SK-N-SH (cell line): ENCODE data around the gene GABRA5. TPM values are rescaled to one million over a fixed set of nuclear protein-coding genes. Genes with fewer than 3 reads are reported as not detected.

Experiments
- CTCF ChIA-PET: fragments of 300-600, 350-600 bp; formaldehyde crosslinking; extraction: SDS; loops from one replicate; lab custom pipeline; 2021; lab: Yijun Ruan, JAX
- POLR2A ChIA-PET: fragments of 350-600 bp; sonication (Branson Sonifier 250); formaldehyde crosslinking; extraction: SDS; loops from one replicate; lab custom pipeline; 2020; ENCODE audit warnings: antibody characterized with exemption, inconsistent platforms; lab: Yijun Ruan, JAX
- DNase-seq: peaks from one replicate; pipeline ENCODE4 v3.0.0; 2012
- H2AFZ ChIP-seq: fragments of 200-600 bp; sonication (generic); 2 replicates; pipeline ENCODE4 v1.8.1; 2016; ENCODE audit warnings: antibody characterized with exemption, mild to moderate bottlenecking, low read depth
- H3F3A ChIP-seq: fragments of 200-600 bp; sonication (generic); replicated peaks from 2 replicates; pipeline ENCODE3; 2016; ENCODE audit warnings: antibody characterized with exemption, mild to moderate bottlenecking; ENCODE audit not compliant: insufficient read depth
- H3K27ac ChIP-seq, 2 experiments: fragments of 200-500 bp in 1 of 2; fragments of 200-600 bp in 1 of 2; sonication (Bioruptor generic) in 1 of 2; sonication (generic), shearing (Covaris generic) in 1 of 2; 2 replicates each; pipeline versions ENCODE4 v1.5.1 to v1.6.1; 2014 to 2016; ENCODE audit warnings: low read depth in 2 of 2, inconsistent platforms in 1 of 2, low read length in 1 of 2, mild to moderate bottlenecking in 1 of 2, mixed read lengths in 1 of 2
- H3K27me3 ChIP-seq: fragments of 200-600 bp; sonication (generic), shearing (Covaris generic); 2 replicates; pipeline ENCODE4 v1.6.1; 2016; ENCODE audit warnings: mixed run types; ENCODE audit not compliant: insufficient read depth
- H3K36me3 ChIP-seq, 2 experiments: fragments of 200-500 bp in 1 of 2; fragments of 200-600 bp in 1 of 2; sonication (Bioruptor generic) in 1 of 2; sonication (generic) in 1 of 2; replicated peaks in 1 of 2; 2 replicates each; pipeline versions ENCODE3 to v1.5.1; 2014 to 2016; ENCODE audit warnings: low read length in 1 of 2, mild to moderate bottlenecking in 1 of 2; ENCODE audit not compliant: insufficient read depth in 2 of 2, control insufficient read depth in 1 of 2
- H3K4me1 ChIP-seq, 2 experiments: fragments of 200-500 bp in 1 of 2; fragments of 200-600 bp in 1 of 2; sonication (Bioruptor generic) in 1 of 2; sonication (generic), shearing (Covaris generic) in 1 of 2; 2 replicates each; pipeline versions ENCODE4 v1.5.1 to v1.6.1; 2014 to 2016; ENCODE audit warnings: low read depth in 1 of 2, low read length in 1 of 2, mixed run types in 1 of 2; ENCODE audit not compliant: insufficient read depth in 2 of 2, control insufficient read depth in 1 of 2
- H3K4me2 ChIP-seq: fragments of 200-600 bp; sonication (generic), shearing (Covaris generic); 2 replicates; pipeline ENCODE4 v1.6.1; 2017; ENCODE audit warnings: mixed run types
- H3K4me3 ChIP-seq, 2 experiments: fragments of 200-500 bp in 1 of 2; fragments of 200-600 bp in 1 of 2; sonication (Bioruptor generic) in 1 of 2; sonication (generic), shearing (Covaris generic) in 1 of 2; 2 replicates each; pipeline versions ENCODE4 v1.5.1 to v1.8.1; 2014 to 2016; ENCODE audit warnings: low read depth in 2 of 2, inconsistent platforms in 1 of 2, low read length in 1 of 2, mild to moderate bottlenecking in 1 of 2, mixed read lengths in 1 of 2, moderate library complexity in 1 of 2
- H3K79me2 ChIP-seq: fragments of 200-600 bp; sonication (generic); 2 replicates; pipeline ENCODE4 v1.8.1; 2017; ENCODE audit warnings: mild to moderate bottlenecking; ENCODE audit not compliant: insufficient read depth
- H3K9ac ChIP-seq: fragments of 200-600 bp; sonication (generic); 2 replicates; pipeline ENCODE4 v1.6.1; 2017; ENCODE audit warnings: mixed run types
- H3K9me2 ChIP-seq: fragments of 200-600 bp; sonication (generic); 2 replicates; pipeline ENCODE4 v1.6.1; 2017; ENCODE audit warnings: mixed run types
- H3K9me3 ChIP-seq: fragments of 200-600 bp; sonication (generic); 2 replicates; pipeline ENCODE4 v1.6.1; 2017; ENCODE audit warnings: mixed run types, mild to moderate bottlenecking, moderate library complexity
- H4K20me1 ChIP-seq: fragments of 200-600 bp; sonication (generic); 2 replicates; pipeline ENCODE4 v1.6.1; 2017; ENCODE audit warnings: mild to moderate bottlenecking, mixed run types; ENCODE audit not compliant: insufficient read depth
- CHD2 ChIP-seq: fragments of 150-350 bp; IDR thresholded peaks from 2 replicates; pipeline ENCODE4 v1.6.1; 2018; ENCODE audit warnings: low read length; ENCODE audit not compliant: partially characterized antibody
- EP300 ChIP-seq, 2 experiments: IDR thresholded peaks; 2 replicates each; pipeline versions ENCODE4 v1.4.0 to v1.6.1; 2012; ENCODE audit warnings: borderline replicate concordance in 1 of 2, low read depth in 1 of 2, low read length in 1 of 2
- FOXJ3 ChIP-seq: sonication (generic); formaldehyde crosslinking; IDR thresholded peaks from 2 replicates; pipeline ENCODE4 v1.5.1; 2020; ENCODE audit warnings: mild to moderate bottlenecking, missing genetic modification reagents
- GABPA ChIP-seq: IDR thresholded peaks from 2 replicates; pipeline ENCODE4 v1.4.0; 2012; ENCODE audit warnings: low read depth, mild to moderate bottlenecking
- GATA2 ChIP-seq: sonication (generic); formaldehyde crosslinking; IDR thresholded peaks from 2 replicates; pipeline ENCODE4 v1.5.0; 2020; ENCODE audit warnings: mild to moderate bottlenecking, missing genetic modification reagents
- NRF1 ChIP-seq: IDR thresholded peaks from 2 replicates; pipeline ENCODE4 v1.6.1; 2012; ENCODE audit warnings: low read depth, mild to moderate bottlenecking, low read length
- RCOR1 ChIP-seq: fragments of 150-350 bp; IDR thresholded peaks from 2 replicates; pipeline ENCODE4 v1.6.1; 2017; ENCODE audit warnings: antibody characterized with exemption, low read length
- TEAD4 ChIP-seq: IDR thresholded peaks from 2 replicates; pipeline ENCODE4 v1.4.0; 2012; ENCODE audit warnings: mild to moderate bottlenecking, borderline replicate concordance; ENCODE audit not compliant: insufficient read depth
- USF2 ChIP-seq: fragments of 150-350 bp; IDR thresholded peaks from 2 replicates; pipeline ENCODE4 v1.6.1; 2017; ENCODE audit warnings: antibody characterized with exemption, low read length, low read depth, borderline replicate concordance
- ZBTB33 ChIP-seq: IDR thresholded peaks from 2 replicates; pipeline ENCODE4 v1.4.0; 2012; ENCODE audit warnings: low read depth, borderline replicate concordance
- WGBS: methylation state at CpG from one replicate; pipeline ENCODE4 v1.1.6; 2017; ENCODE audit warnings: low lambda C conversion rate; 5-methylcytosine and 5-hydroxymethylcytosine counted together
- polyA plus RNA-seq, 3 experiments: library from polyadenylated mRNA; depleted of rRNA; stranded (reverse); fragments of >200 nt; gene quantifications; 2 replicates each; pipeline ENCODE4 v1.2.3, GENCODE V29; 2012
- TF ChIP-seq, protein P1 (sequence below): IDR thresholded peaks from 2 replicates; pipeline ENCODE4 v1.4.0; 2012; ENCODE audit warnings: low read depth

Gene GABRA5
- polyA plus RNA-seq, 1 of the 3 experiments (the other 2 are of a cell fraction) = not detected

DNA sequence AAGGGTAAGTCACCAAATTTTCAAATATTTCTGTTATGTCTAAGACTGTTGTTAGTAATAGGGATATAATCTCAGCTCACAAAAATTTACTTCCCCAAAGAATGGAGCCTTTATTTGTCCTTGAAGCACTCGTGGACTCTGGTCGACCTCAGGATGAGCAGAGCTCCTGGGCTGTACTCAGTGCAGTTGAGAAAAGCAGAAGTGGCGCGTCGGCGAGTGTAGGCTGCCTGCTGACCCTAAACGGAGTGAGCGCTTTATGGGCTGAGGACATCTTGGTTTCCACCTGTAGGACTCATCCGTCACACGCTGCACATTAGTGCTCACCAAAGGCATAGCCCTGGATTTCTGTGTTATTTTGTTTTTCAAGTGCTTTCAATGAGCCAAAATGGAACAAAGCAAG, 11.0 kb downstream of the GABRA5 start:
- Histone ChIP-seq H3K4me1 (no peaks in the 10 kb centered on the region), H3K9me2 (no peaks in the 10 kb centered on the region), H3K4me3 (no peak overlapping the region), H4K20me1 (no peaks in the 10 kb centered on the region), H2AFZ (no peak overlapping the region), H3K4me2 (no peak overlapping the region), H3K27ac (no peak overlapping the region), H3K9me3 (no peaks in the 10 kb centered on the region), H3K36me3 (no peaks in the 10 kb centered on the region), H3K79me2 (no peaks in the 10 kb centered on the region), H3K27me3 (no peaks in the 10 kb centered on the region), H3F3A (no peaks in the 10 kb centered on the region), H3K9ac (no peak overlapping the region)
- TF ChIP-seq RCOR1 (no peak), TEAD4 (no peak), NRF1 (no peak), USF2 (no peak)
- 63% methylated on average over 10 of the region's 10 CpGs for WGBS
- DNase-seq = no peak
- ChIA-PET POLR2A (no interaction called here), CTCF (interaction anchor here (1.4 to 3.6 kb wide), 3 partner anchors 12 to 14 kb away, joined by 6 to 33 read pairs (median 13); no protein-coding TSS in a partner anchor)

GRCh38 chr15:26879706-26880105, 12.8 kb downstream of the GABRA5 start:
- CTCF ChIA-PET = interaction anchor here (1.1 to 3.6 kb wide), 5 partner anchors 10 to 95 kb away, joined by 3 to 33 read pairs (median 13); no protein-coding TSS in a partner anchor
- Histone ChIP-seq H3K9me3 (no peaks in the 10 kb centered on the region), H3K9me2 (no peaks in the 10 kb centered on the region), H3K27ac (no peak overlapping the region), H2AFZ (no peak overlapping the region), H3K79me2 (no peaks in the 10 kb centered on the region), H3K4me3 (no peak overlapping the region), H3K4me2 (no peak overlapping the region), H3K4me1 (no peaks in the 10 kb centered on the region), H3K27me3 (no peaks in the 10 kb centered on the region), H3K36me3 (no peaks in the 10 kb centered on the region), H4K20me1 (no peaks in the 10 kb centered on the region), H3K9ac (no peak overlapping the region), H3F3A (no peaks in the 10 kb centered on the region)
- POLR2A ChIA-PET = no interaction called here
- no peak for TF ChIP-seq EP300 (IDR thresholded peaks at IDR 0.05; ENCODE audit: borderline replicate concordance in 1 of 2, low read depth in 1 of 2, low read length in 1 of 2)
- TF ChIP-seq ZBTB33 = no peak
- no peak for TF ChIP-seq RCOR1
- TF ChIP-seq GATA2 = no peak
- TF ChIP-seq GABPA = no peak
- no peak for TF ChIP-seq FOXJ3 (CRISPR knock-in tag)
- TF ChIP-seq CHD2 = no peak
- TF ChIP-seq, protein P1, sequence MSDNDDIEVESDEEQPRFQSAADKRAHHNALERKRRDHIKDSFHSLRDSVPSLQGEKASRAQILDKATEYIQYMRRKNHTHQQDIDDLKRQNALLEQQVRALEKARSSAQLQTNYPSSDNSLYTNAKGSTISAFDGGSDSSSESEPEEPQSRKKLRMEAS = no peak
- WGBS = 27% methylated on average over 1 of the region's 2 CpGs
- DNase-seq = no peak
